GM19193 (cell line): ENCODE data around the gene C1orf146.

ENCODE experiments used
- POLR2A ChIP-seq: IDR thresholded peaks from 4 replicates; pipeline ENCODE4 v1.6.1; 2011; ENCODE audit not compliant: insufficient read depth, insufficient read length; ENCODE audit errors: extremely low read depth

The C1orf146 gene

GRCh38 chr1:92217721-92218120, at the start of gene C1orf146:
TSS of gene C1orf146 (plus strand) at chr1:92217915. CDS start at chr1:92231421, 13,506 bp downstream.
- TF ChIP-seq POLR2A = no peak

DNA sequence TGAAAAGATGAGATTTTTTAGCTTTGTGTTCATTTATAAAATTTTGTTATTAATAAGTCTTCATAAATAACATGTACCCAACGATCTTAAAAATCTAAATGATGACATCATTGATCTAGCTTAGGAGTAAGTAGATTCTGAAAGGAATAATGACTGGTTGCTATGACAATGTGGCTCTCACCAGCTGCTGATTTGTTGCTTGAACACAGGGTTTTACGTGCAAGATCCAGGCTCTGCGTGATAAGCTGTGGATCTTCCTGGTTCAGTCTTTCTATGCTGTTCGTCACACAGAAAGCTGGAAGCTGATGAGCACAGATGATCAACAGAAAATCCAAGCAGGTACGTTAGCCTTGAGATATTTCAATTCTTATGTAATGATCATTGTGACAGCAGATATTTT, 49.1 kb upstream of the C1orf146 start:
- no peak for TF ChIP-seq POLR2A

- TF ChIP-seq POLR2A = no peak
Measured at GRCh38 chr1:92169214-92170005, 48.3 kb upstream of the C1orf146 start.

DNA sequence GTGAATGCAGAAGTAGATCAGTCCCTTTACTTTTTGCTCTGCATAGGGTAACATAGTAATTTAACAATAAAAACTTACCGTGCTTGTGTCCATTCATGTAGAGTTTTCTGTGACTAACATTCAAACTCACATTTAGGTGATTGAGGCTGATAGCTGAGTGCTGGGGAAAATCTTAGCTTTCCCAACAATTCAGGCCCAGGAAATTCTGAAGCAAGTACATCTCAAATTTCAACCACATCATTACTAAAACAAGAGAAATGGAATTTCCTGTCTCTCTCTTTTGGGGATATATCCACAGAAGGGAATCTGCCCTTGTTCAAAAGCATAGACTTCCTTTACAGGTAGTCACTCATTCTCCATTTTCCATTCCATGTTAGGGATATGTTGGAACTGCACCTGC, 33.1 kb upstream of the C1orf146 start:
- no peak for TF ChIP-seq POLR2A

DNA sequence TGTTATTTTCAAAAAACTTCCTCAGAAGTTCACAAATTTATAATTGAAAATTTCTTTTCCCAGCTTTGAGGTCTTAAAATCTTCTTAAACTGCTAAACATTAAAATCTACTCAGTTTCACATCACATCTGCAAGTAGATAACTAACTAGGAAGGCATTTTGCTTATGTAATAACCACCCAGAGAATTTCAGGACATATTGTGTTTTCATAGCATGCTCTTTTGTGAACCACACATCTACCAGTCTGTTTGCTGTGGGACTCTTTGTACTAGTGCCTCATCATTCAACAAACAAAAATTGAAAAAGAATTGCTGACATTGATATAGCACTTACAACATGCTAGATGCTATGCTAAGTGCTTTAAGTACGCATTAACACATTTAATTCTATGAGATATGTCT, 31.6 kb upstream of the C1orf146 start:
- no peak for TF ChIP-seq POLR2A

DNA sequence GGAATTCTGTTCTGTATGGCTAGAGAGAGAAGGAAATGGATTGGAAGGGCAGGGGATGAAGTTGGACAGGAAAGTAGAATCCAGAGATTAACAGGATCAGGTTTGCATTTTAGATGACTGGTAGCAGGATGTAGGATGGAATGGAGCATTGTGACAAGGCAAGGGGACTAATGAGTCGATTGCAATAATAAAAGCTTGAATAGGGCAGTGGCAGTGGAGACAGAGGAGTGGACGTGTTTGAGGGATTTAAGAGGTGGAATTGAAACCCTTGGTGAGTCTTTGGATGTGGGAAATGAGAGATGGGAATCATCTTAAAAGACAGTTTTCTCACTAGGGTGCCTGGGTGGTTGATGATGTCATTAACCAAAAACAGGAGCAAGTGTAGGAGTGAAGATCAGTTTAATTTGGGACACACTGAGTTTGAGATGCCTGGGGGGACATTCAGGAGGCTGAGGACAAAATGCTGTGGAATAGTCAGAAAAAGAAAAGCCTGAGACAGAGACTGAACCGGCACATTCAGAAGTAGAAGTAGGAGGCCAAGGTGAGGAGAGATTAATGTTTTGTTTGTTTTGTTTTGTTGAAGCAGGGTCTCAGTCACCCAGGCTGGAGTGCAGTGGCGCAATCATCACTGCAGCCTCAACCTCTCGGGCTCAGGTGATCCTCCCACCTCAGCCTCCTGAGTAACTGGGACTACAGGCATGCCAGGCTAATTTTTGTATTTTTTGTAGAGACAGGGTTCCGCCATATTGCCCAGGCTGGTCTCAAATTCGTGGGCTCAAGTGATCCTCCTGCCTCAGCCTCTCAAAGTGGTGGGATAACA, 29.1 kb upstream of the C1orf146 start:
- no peak for TF ChIP-seq POLR2A

- no peak for TF ChIP-seq POLR2A
Measured at GRCh38 chr1:92191726-92192125, 26.0 kb upstream of the C1orf146 start.

DNA sequence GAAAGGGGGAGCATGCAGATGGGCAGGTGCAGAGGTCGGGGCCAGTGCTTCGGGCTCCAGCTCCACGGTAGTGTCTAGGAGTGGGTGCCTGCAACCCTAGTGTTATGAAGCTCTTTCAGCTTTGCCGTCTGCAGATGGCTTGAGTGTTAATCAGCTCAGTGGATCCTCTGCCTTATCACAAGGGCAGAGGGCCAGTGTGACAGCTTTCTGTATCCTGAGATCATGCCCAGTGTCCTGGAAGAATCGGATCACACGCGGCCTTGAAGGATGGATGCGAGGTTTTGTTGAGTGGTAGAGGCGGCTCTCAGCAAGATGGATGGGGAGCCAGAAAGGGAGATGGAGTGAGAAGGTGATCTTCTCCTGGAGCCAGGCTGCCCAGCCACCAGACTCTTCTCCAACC, 25.5 kb upstream of the C1orf146 start:
- TF ChIP-seq POLR2A = no peak

DNA sequence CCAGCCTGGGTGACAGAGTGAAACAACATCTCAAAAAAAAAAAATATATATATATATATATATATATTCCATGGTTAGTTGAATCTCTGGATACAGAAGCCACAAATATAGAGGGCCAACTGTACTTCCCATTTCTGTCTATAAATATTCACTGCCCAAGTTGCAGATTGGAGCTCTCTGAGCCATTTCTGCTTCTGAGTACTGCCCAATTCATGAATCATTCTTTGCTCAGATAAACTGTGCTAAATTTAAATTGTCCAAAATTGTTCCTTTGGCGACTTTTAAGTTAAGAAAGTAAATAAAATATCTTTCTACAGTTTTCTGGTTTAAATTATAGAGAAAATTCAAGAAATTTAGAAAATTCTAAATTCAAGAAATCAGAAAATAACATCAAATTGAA, 23.2 kb upstream of the C1orf146 start:
- no peak for TF ChIP-seq POLR2A

GRCh38 chr1:92201973-92202372, 15.7 kb upstream of the C1orf146 start:
- TF ChIP-seq POLR2A = no peak

GRCh38 chr1:92203105-92203504, 14.6 kb upstream of the C1orf146 start:
- no peak for TF ChIP-seq POLR2A

GRCh38 chr1:92210701-92211100, 7.0 kb upstream of the C1orf146 start:
- no peak for TF ChIP-seq POLR2A

- TF ChIP-seq POLR2A = no peak
Measured at GRCh38 chr1:92211166-92211565, 6.5 kb upstream of the C1orf146 start.

GRCh38 chr1:92218559-92218958, 844 bp downstream of the C1orf146 start:
- no peak for TF ChIP-seq POLR2A

DNA sequence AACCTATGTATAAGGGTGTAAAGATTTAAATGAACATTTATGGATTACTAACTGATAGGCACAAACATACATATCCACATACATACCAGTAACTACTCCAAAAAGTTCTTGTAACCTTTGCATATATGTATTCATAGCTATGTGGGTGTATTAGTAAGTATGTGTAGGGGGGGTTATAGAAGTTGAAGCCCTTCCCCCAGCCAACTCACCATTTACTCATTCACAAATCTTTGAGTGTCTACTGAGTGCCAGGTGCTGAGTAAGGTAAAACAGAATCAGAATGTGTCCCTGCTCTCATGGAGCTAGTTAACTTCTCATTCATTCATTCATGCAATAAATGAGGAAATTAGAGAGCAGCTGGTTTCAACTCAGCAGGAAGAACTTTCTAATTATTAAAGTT, 1.3 kb downstream of the C1orf146 start:
- TF ChIP-seq POLR2A = no peak

DNA sequence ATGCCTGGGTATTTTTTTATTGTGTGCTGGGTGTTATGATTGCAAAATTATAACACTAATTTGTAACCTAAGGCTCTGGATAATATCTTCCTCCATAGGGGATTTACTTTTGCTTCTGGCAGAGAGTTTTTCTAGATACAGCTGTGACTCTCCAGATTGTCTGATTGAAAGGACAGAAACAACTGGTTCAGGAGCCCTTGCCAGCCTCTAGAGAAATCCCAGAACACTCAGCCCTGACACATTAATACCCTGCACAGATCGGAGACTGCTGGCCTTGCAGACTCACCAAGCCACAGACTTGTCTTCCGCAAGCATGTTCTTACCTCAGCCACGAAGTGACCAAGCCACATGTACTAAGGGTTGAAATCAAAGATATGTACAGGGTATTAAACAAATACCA, 10.7 kb downstream of the C1orf146 start:
- no peak for TF ChIP-seq POLR2A
